ENCODE data around the gene FAHD2A. TPM values are rescaled to one million over a fixed set of nuclear protein-coding genes. Genes with fewer than 3 reads are reported as not detected.
"Not testable (repeated sequence)": the region's sequence is repeated elsewhere in the genome, so short reads cannot be mapped to it uniquely, and the experiment has no call there.

The FAHD2A gene
- total RNA-seq, 1 donor from 2014 or later, result 8.7 TPM

GRCh38 chr2:95435872-95436209 lies 33.3 kb downstream of the FAHD2A start:
- not testable (repeated sequence) for DNase-seq

- DNase-seq, result not testable (repeated sequence)
Observed at GRCh38 chr2:95442474-95443099, 40.1 kb downstream of the FAHD2A start.

- DNase-seq, result not testable (repeated sequence)
Observed at GRCh38 chr2:95445317-95445716, 42.8 kb downstream of the FAHD2A start.

DNA sequence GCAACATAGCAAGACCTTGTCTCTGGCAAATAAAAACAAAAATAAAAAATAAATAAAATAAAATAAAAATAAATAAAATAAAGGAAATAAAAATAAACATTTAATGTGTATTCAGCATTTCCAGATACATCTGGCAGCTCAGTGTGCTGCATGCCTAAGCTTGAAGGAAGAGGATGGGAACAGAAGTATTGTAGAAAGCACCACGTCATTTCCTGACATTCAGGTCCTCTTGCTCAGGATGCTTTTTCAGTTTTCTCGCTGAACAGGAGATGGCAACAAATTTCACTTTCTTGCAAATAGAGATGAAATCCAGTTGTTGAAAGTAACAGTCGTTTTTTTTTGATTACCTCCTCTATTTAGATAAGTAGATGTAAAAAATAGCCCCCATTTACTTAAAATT lies 60.8 kb downstream of the FAHD2A start:
- not testable (repeated sequence) for DNase-seq

Small RNA genes within 50 kb of the gene (small RNA-seq; reads per million reads assigned to genes)
- not detected for gene AC133104.2

Other genes starting within 250 kb of the FAHD2A start
- gene ZNF514, start 242.9 kb upstream of the FAHD2A start, total RNA-seq, result 35.9 TPM
- gene ZNF2, start 236.9 kb upstream of the FAHD2A start, total RNA-seq, result 11.1 TPM
- 31.7 TPM for gene ZNF892, start 195.2 kb upstream of the FAHD2A start, total RNA-seq
- 1.2 TPM for gene PROM2, start 128.3 kb upstream of the FAHD2A start, total RNA-seq
- gene KCNIP3, start 105.4 kb upstream of the FAHD2A start, total RNA-seq, result 6.9 TPM
- gene TRIM43B, start 82.0 kb downstream of the FAHD2A start, total RNA-seq, result not detected
- not detected for gene TRIM43, start 189.3 kb downstream of the FAHD2A start, total RNA-seq